IMR-90 (cell line): Measurements from ENCODE around the gene RAB31.

ENCODE experiments used
- BHLHE40 ChIP-seq: fragments of 150-350 bp; IDR thresholded peaks from 2 replicates; pipeline ENCODE4 v1.6.1; 2016; ENCODE audit warnings: mild to moderate bottlenecking, low read depth, low read length
- CEBPB ChIP-seq: IDR thresholded peaks from 2 replicates; pipeline ENCODE4 v1.6.1; 2012; ENCODE audit warnings: low read depth, low read length, improper control_type of control experiment
- CHD1 ChIP-seq: IDR thresholded peaks from 2 replicates; pipeline ENCODE4 v1.6.1; 2012; ENCODE audit warnings: low read depth, low read length, improper control_type of control experiment
- CTCF ChIP-seq: conservative IDR thresholded peaks from 2 replicates; pipeline ENCODE4 v1.5.1; 2012; ENCODE audit warnings: mild to moderate bottlenecking, low read depth, low read length, improper control_type of control experiment
- ELK1 ChIP-seq: fragments of 150-350 bp; IDR thresholded peaks from 2 replicates; pipeline ENCODE4 v1.6.1; 2016; ENCODE audit warnings: low read depth, mild to moderate bottlenecking, low read length, moderate library complexity, borderline replicate concordance
- FOS ChIP-seq: fragments of 150-350 bp; IDR thresholded peaks from 2 replicates; pipeline ENCODE4 v1.6.1; 2016; ENCODE audit warnings: low read depth, low read length
- MAZ ChIP-seq: IDR thresholded peaks from 2 replicates; pipeline ENCODE4 v1.6.1; 2012; ENCODE audit warnings: low read depth, mild to moderate bottlenecking, low read length, improper control_type of control experiment, moderate library complexity, borderline replicate concordance
- MXI1 ChIP-seq: IDR thresholded peaks from 2 replicates; pipeline ENCODE4 v1.6.1; 2012; ENCODE audit warnings: low read depth, mild to moderate bottlenecking, low read length, moderate library complexity, borderline replicate concordance
- NFE2L2 ChIP-seq: fragments of 150-350 bp; IDR thresholded peaks from 2 replicates; pipeline ENCODE4 v1.6.1; 2016; ENCODE audit warnings: low read depth, mild to moderate bottlenecking, low read length
- POLR2A ChIP-seq: IDR thresholded peaks from 2 replicates; pipeline ENCODE4 v1.6.1; 2012; ENCODE audit warnings: mild to moderate bottlenecking, low read depth, low read length
- RAD21 ChIP-seq: IDR thresholded peaks from 2 replicates; pipeline ENCODE4 v1.6.1; 2012; ENCODE audit warnings: low read length, improper control_type of control experiment
- RCOR1 ChIP-seq: IDR thresholded peaks from 2 replicates; pipeline ENCODE4 v1.6.1; 2012; ENCODE audit warnings: mild to moderate bottlenecking, low read length, improper control_type of control experiment; ENCODE audit not compliant: insufficient replicate concordance
- RFX5 ChIP-seq: IDR thresholded peaks from 2 replicates; pipeline ENCODE4 v1.8.0; 2012; ENCODE audit warnings: low read depth, mild to moderate bottlenecking, low read length, moderate library complexity
- SMC3 ChIP-seq: fragments of 150-350 bp; IDR thresholded peaks from 2 replicates; pipeline ENCODE4 v1.6.1; 2016; ENCODE audit warnings: low read depth, mild to moderate bottlenecking, antibody characterized with exemption, low read length, moderate library complexity

GRCh38 chr18:9890957-9891356, 182.9 kb downstream of the RAB31 start:
- TF ChIP-seq CHD1 (no peak), CTCF (no peak), SMC3 (no peak), POLR2A (no peak), NFE2L2 (no peak), RCOR1 (no peak), RFX5 (no peak), RAD21 (no peak), MAZ (no peak), BHLHE40 (no peak), ELK1 (no peak), FOS (no peak), MXI1 (no peak), CEBPB (no peak)
